HUES48 (cell line): Measurements from ENCODE around the gene RPL13A.
"Not testable (repeated sequence)": the region's sequence is repeated elsewhere in the genome, so short reads cannot be mapped to it uniquely, and the experiment has no call there.

ENCODE experiments used
- H3K27ac ChIP-seq: one replicate; pipeline ENCODE4 v1.7.0; 2013; ENCODE audit warnings: low read depth, low read length, inconsistent platforms
- H3K27me3 ChIP-seq: 2 replicates; pipeline ENCODE4 v1.6.1; 2013; ENCODE audit warnings: mild to moderate bottlenecking, low read length; ENCODE audit not compliant: control insufficient read depth, insufficient read depth
- H3K36me3 ChIP-seq: 2 replicates; pipeline ENCODE4 v1.6.1; 2013; ENCODE audit warnings: low read length; ENCODE audit not compliant: control insufficient read depth, insufficient read depth
- H3K4me1 ChIP-seq: 2 replicates; pipeline ENCODE4 v1.6.1; 2013; ENCODE audit warnings: mild to moderate bottlenecking, low read length; ENCODE audit not compliant: control insufficient read depth, insufficient read depth
- H3K4me3 ChIP-seq: 2 replicates; pipeline ENCODE4 v1.5.1; 2013; ENCODE audit warnings: mild to moderate bottlenecking, low read depth, low read length
- H3K9ac ChIP-seq: 2 replicates; pipeline ENCODE4 v1.6.1; 2013; ENCODE audit warnings: mild to moderate bottlenecking, low read depth, low read length, moderate library complexity
- H3K9me3 ChIP-seq: 2 replicates; pipeline ENCODE4 v1.6.1; 2013; ENCODE audit warnings: low read length; ENCODE audit not compliant: control insufficient read depth, insufficient read depth

Gene RPL13A

DNA sequence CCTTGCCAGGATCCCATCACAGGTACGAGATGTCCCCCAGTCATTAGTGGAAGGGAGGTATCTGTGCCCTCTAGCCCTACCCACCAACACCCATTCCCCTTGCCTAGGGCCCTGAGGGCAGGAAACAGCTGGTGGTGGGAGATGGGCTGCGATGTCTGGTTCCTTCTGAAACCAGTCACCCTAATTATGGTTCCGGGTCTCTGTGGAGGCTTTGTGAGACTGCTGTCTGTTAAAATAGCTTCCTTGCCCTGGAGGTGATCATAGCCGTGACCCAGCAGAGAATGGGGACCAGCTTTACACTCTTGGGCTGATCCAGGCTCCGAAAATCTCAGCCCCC is 28.9 kb upstream of the RPL13A start:
- Histone ChIP-seq H3K4me1 (peaks cover 2% of the 10 kb centered on the region; the same call in 1 of the 2 replicates), H3K27ac (no peak overlapping the region)

DNA sequence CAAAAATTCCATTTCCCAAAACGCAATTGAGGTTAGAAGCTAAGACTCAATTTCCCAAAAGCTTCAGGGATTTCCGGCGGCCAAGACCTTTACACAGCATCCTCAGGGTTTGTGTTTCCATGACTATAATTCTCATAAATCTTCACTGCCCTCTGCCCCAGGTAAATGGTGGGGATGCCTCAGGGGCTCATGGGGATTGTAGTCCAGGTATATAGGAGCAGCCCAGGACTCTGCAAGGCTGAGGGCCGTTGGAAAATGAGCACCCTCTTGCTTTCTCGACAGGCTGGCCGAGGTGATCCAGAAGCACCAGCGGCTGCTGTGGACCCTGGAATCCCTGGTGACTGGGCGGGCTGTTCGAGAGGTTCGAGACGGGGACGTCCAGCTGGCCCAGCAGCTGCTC is 28.0 kb upstream of the RPL13A start:
- Histone ChIP-seq H3K27ac (no peak overlapping the region), H3K36me3 (peaks cover 19% of the 10 kb centered on the region; the same call in 1 of the 2 replicates), H3K4me1 (no peaks in the 10 kb centered on the region), H3K27me3 (no peaks in the 10 kb centered on the region), H3K4me3 (no peak overlapping the region), H3K9ac (no peak overlapping the region), H3K9me3 (no peaks in the 10 kb centered on the region)

More for the DNA sequence above, 28.9 kb upstream of the RPL13A start:
- Histone ChIP-seq H3K9me3 (no peaks in the 10 kb centered on the region), H3K27me3 (no peaks in the 10 kb centered on the region), H3K4me3 (no peak overlapping the region), H3K9ac (no peak overlapping the region), H3K36me3 (0 out of 2 replicates have a peak, but pooled peaks cover 12% of the 10 kb centered on the region)

DNA sequence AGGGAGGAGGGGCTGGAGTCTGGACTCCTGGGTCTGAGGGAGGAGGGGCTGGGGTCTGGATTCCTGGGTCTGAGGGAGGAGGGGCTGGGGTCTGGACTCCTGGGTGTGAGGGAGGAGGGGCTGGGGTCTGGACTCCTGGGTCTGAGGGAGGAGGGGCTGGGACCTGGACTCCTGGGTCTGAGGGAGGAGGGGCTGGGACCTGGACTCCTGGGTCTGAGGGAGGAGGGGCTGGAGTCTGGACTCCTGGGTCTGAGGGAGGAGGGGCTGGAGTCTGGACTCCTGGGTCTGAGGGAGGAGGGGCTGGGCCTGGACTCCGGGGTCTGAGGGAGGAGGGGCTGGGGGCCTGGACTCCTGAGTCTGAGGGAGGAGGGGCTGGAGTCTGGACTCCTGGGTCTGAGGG is 26.3 kb upstream of the RPL13A start:
- H3K36me3 ChIP-seq = peaks cover 26% of the 10 kb centered on the region
- H3K4me3 ChIP-seq, H3K27me3 ChIP-seq, H3K9ac ChIP-seq, H3K27ac ChIP-seq, H3K9me3 ChIP-seq, H3K4me1 ChIP-seq: not testable (repeated sequence)

DNA sequence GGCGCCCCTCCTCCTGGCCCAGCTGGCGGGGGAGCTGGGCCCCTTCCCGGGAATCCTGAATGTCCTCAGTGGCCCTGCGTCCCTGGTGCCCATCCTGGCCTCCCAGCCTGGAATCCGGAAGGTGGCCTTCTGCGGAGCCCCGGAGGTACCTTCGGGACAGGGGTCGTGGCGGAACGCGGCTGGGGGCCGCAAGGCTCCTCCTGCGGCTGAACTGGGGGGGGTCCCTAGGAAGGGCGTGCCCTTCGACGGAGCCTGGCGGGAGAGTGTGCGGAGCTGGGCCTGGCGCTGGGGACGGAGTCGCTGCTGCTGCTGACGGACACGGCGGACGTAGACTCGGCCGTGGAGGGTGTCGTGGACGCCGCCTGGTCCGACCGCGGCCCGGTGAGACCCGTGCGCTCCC is 25.8 kb upstream of the RPL13A start:
- H3K4me3 ChIP-seq = no peak overlapping the region
- no peaks in the 10 kb centered on the region for H3K4me1 ChIP-seq
- no peaks in the 10 kb centered on the region for H3K9me3 ChIP-seq
- peaks cover 22% of the 10 kb centered on the region for H3K36me3 ChIP-seq
- no peak overlapping the region for H3K9ac ChIP-seq
- no peaks in the 10 kb centered on the region for H3K27me3 ChIP-seq
- H3K27ac ChIP-seq = no peak overlapping the region

DNA sequence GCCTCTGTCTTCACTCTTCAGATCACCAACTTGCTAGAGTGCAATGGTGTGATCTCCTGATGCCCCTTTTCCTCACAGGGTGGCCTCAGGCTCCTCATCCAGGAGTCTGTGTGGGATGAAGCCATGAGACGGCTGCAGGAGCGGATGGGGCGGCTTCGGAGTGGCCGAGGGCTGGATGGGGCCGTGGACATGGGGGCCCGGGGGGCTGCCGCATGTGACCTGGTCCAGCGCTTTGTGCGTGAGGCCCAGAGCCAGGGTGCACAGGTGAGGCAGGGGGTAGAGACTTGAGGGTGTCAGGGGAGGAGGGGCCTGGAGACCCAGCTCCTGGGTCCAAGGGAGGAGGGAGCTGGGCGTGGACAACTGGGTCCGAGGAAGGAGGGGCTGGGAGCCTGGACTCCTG is 24.9 kb upstream of the RPL13A start:
- Histone ChIP-seq H3K9ac (no peak overlapping the region), H3K27me3 (no peaks in the 10 kb centered on the region), H3K36me3 (peaks cover 27% of the 10 kb centered on the region), H3K27ac (no peak overlapping the region), H3K4me3 (no peak overlapping the region), H3K4me1 (no peaks in the 10 kb centered on the region), H3K9me3 (no peaks in the 10 kb centered on the region)

DNA sequence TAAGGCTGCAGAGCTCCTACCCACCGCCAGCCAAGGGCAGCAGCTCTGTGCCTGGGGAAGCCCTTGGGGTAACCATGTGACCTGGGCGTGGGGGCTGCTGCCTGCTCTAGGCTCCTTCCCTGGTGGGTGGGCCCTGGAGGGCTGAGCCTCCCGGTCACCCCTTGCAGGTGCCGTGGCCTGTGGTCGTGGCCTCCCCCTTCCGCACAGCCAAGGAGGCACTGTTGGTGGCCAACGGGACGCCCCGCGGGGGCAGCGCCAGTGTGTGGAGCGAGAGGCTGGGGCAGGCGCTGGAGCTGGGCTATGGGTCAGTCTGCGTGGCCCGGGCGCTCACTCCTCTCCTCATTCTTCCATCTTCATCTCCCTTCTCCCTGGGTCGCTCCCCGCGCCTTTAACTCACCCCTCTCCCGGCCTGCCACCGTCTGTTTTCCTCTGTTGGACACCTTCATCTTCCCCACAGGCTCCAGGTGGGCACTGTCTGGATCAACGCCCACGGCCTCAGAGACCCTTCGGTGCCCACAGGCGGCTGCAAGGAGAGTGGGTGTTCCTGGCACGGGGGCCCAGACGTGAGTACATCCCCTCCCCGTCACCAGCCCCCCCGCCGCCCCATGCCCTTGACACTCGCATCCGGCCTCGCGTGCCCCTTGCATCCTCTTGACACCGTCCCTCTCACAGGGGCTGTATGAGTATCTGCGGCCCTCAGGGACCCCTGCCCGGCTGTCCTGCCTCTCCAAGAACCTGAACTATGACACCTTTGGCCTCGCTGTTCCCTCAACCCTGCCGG is 23.3 kb upstream of the RPL13A start:
- H3K9ac ChIP-seq = no peak overlapping the region
- H3K9me3 ChIP-seq = no peaks in the 10 kb centered on the region
- H3K36me3 ChIP-seq = peaks cover 27% of the 10 kb centered on the region
- H3K4me1 ChIP-seq = no peaks in the 10 kb centered on the region; the same call in 1 of the 2 replicates
- no peak overlapping the region for H3K4me3 ChIP-seq
- H3K27me3 ChIP-seq = no peaks in the 10 kb centered on the region
- H3K27ac ChIP-seq = no peak overlapping the region

DNA sequence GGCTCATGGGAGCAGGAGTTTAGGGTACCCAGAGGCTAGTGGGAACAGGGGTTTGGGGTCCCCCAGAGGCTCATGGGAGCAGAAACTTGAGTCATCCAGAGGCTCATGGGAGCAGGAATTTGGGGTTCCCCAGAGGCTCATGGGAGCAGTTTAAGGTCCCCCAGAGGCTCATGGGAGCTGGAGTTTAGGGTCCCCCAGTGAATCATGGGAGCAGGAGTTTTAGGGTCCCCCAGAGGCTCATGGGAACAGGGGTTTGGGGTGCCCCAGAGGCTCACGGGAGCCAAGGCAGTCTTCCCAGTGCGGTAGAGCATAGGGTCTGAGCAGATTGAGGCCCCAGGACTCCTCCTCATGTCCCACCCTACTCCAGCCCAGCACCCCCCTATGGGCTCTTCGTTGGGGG is 22.0 kb upstream of the RPL13A start:
- Histone ChIP-seq H3K9ac (no peak overlapping the region), H3K9me3 (no peaks in the 10 kb centered on the region), H3K36me3 (peaks cover 28% of the 10 kb centered on the region), H3K27me3 (no peaks in the 10 kb centered on the region), H3K4me3 (no peak overlapping the region), H3K4me1 (no peaks in the 10 kb centered on the region; the same call in 1 of the 2 replicates), H3K27ac (no peak overlapping the region)

DNA sequence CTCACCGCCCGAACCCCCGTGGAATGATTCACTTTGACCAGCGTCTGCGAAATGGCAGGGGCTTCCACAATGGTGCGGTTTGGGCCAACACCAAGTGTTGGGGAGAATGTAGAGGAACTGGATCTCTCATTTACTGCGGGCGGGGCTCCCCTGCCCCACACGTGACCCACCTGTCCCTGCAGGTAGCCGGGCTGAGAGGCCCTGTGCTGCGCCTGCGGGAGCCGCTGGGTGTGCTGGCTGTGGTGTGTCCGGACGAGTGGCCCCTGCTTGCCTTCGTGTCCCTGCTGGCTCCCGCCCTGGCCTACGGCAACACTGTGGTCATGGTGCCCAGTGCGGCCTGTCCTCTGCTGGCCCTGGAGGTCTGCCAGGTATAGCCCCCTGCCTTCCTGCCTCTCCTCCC is 19.2 kb upstream of the RPL13A start:
- Histone ChIP-seq H3K27ac (no peak overlapping the region), H3K9me3 (no peaks in the 10 kb centered on the region), H3K27me3 (no peaks in the 10 kb centered on the region), H3K4me3 (no peak overlapping the region), H3K4me1 (no peaks in the 10 kb centered on the region; the same call in 1 of the 2 replicates), H3K36me3 (peaks cover 30% of the 10 kb centered on the region), H3K9ac (no peak overlapping the region)

DNA sequence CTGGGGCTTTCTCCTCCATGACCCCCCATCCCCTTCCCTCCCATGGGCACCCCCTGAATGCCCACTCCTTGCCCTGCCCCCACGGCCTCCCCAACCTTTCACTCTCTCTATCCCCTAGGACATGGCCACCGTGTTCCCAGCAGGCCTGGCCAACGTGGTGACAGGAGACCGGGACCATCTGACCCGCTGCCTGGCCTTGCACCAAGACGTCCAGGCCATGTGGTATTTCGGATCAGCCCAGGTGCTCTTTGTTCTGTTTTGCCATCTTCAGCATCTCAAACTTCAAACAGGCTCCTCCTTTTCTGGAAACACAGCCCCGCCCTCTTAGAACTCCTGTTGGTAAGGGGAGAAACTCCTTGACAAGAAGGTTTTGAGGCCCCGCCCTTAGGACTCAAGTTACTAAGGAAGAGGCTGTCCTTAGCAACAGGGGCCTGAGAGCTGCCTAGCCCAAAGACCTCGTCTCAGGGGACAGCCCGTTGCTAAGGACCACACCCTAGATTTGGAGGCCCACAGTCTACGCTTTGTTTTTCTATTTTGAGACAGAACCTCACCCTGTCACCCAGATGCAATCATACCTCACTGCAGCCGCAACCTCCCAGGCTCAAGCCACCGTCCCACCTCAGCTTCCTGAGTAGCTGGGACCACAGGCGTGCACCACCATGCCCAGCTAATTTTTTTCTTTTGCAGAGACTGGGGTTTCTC is 18.5 kb upstream of the RPL13A start:
- Histone ChIP-seq H3K36me3 (peaks cover 28% of the 10 kb centered on the region), H3K9ac (no peak overlapping the region), H3K9me3 (no peaks in the 10 kb centered on the region), H3K27me3 (no peaks in the 10 kb centered on the region), H3K27ac (no peak overlapping the region), H3K4me3 (no peak overlapping the region), H3K4me1 (no peaks in the 10 kb centered on the region; the same call in 1 of the 2 replicates)

DNA sequence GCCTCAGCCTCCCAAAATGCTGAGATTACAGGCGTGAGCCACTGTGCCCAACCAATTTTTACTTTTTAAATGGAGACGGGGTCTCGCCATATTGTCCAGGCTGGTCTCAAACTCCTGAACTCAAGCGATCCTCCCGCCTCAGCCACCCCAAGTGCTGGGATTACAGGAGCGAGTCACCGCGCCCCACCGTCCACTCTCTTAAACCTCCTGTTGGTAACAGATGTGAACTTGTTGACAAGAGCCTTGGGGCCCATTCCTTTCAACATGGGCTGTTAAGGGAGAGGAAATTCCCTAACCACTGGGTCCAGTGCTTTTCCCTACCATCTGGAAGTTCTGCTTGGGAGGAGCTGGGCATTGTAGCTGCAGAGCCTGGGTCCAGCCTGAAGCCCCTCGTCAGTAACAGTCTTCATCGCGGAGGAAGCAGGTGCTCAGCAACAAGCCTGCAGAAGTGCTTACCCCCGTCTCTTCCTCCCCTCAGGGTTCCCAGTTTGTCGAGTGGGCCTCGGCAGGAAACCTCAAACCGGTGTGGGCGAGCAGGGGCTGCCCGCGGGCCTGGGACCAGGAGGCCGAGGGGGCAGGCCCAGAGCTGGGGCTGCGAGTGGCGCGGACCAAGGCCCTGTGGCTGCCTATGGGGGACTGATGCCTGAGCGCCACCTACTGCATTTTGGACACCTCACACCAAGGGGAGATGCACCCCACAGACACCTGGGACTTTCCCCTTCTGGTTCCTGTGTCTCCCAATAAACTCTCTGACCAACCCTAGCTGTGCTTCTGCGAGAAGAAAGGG is 17.4 kb upstream of the RPL13A start:
- Histone ChIP-seq H3K4me1 (no peaks in the 10 kb centered on the region; the same call in 1 of the 2 replicates), H3K9me3 (no peaks in the 10 kb centered on the region), H3K27ac (no peak overlapping the region), H3K27me3 (peaks cover 4% of the 10 kb centered on the region; the same call in 1 of the 2 replicates), H3K9ac (no peak overlapping the region), H3K36me3 (peaks cover 19% of the 10 kb centered on the region), H3K4me3 (no peak overlapping the region)

DNA sequence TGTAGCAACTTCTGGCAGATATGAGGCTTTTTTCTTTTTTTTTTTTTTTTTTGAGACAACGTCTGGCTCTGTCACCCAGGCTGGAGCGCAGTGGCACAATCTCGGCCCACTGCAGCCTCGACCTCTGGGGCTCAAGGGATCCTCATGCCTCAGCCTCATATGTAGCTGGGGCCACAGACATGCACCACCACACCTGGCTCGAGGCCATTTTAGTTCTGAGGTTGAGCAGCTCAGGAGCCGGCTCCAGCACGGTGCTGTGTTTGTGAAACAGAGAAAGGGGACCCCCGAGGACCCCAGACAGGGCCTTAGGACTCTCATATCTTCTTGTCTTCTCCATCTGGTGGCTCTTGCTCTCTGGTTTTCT is 16.8 kb upstream of the RPL13A start:
- peaks cover 16% of the 10 kb centered on the region for H3K36me3 ChIP-seq
- H3K4me3 ChIP-seq = no peak overlapping the region
- no peak overlapping the region for H3K27ac ChIP-seq
- H3K27me3 ChIP-seq = peaks cover 6% of the 10 kb centered on the region; the same call in 1 of the 2 replicates
- H3K4me1 ChIP-seq = no peaks in the 10 kb centered on the region; the same call in 1 of the 2 replicates
- no peak overlapping the region for H3K9ac ChIP-seq
- H3K9me3 ChIP-seq = no peaks in the 10 kb centered on the region
